ENCODE measurements around the gene MRGPRX2.

MRGPRX2 gene

GRCh38 chr11:19060629-19061028 is at the start of gene MRGPRX2:
MRGPRX2 (minus strand) TSS chr11:19060717; CDS start chr11:19056402, 4,315 bp downstream.
- no peak for DNase-seq

- no peak for DNase-seq
Observed at GRCh38 chr11:19110295-19110694, 49.8 kb upstream of the MRGPRX2 start.

GRCh38 chr11:19107125-19107524 is 46.6 kb upstream of the MRGPRX2 start:
- no peak for DNase-seq

- DNase-seq = no peak
Observed at GRCh38 chr11:19105011-19105410, 44.5 kb upstream of the MRGPRX2 start.

- no peak for DNase-seq
Observed at GRCh38 chr11:19102521-19102900, 42.0 kb upstream of the MRGPRX2 start.

- peak; percentile 13 for DNase-seq
Observed at GRCh38 chr11:19101796-19102520, 41.4 kb upstream of the MRGPRX2 start.

DNA sequence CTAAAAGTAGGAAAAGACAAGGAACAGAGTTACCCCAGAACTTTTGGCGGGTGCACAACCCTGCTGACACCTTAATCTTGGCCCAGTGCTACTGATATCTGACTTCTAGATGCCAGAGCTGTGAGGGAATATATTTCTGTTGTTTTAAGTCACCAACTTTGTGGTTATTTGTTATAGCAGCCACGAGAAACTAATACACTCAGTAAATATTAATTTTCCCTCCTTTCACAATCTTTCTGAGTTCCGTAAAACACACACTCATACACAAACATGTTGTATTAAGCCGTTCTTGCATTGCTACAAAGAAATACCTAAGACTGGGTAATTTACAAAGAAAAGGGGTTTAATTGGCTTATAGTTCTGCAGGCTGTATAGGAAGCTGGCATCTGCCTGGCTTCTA is 40.4 kb upstream of the MRGPRX2 start:
- DNase-seq = no peak

GRCh38 chr11:19099093-19099492 is 38.6 kb upstream of the MRGPRX2 start:
- DNase-seq = no peak

- DNase-seq = no peak
Observed at GRCh38 chr11:19094859-19095258, 34.3 kb upstream of the MRGPRX2 start.

GRCh38 chr11:19093976-19094375 is 33.5 kb upstream of the MRGPRX2 start:
- no peak for DNase-seq

GRCh38 chr11:19092850-19093249 is 32.3 kb upstream of the MRGPRX2 start:
- DNase-seq = no peak

GRCh38 chr11:19092342-19092741 is 31.8 kb upstream of the MRGPRX2 start:
- no peak for DNase-seq

- no peak for DNase-seq
Observed at GRCh38 chr11:19091366-19091765, 30.8 kb upstream of the MRGPRX2 start.

GRCh38 chr11:19089421-19089820 is 28.9 kb upstream of the MRGPRX2 start:
- DNase-seq = no peak

- no peak for DNase-seq
Observed at GRCh38 chr11:19088791-19089190, 28.3 kb upstream of the MRGPRX2 start.

DNA sequence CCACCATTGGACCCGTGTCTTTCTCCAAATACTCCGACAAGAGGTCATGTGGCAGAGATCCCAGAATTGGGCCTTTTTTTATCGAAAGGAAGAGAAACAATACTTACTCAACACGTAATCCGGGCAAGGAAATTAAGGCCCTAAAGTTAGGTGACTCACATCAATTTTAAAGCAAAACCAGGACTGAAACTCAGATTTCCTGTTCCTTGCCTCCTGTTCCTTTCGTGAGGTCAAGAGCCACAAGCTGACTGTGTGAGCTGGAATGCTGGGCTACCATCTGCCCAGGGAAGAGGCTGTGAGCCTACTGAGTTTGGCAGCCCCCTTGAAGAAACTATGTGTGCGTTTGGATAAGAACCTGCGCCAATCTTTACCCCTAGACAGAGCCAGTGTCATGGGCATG is 27.1 kb upstream of the MRGPRX2 start:
- DNase-seq = no peak

DNA sequence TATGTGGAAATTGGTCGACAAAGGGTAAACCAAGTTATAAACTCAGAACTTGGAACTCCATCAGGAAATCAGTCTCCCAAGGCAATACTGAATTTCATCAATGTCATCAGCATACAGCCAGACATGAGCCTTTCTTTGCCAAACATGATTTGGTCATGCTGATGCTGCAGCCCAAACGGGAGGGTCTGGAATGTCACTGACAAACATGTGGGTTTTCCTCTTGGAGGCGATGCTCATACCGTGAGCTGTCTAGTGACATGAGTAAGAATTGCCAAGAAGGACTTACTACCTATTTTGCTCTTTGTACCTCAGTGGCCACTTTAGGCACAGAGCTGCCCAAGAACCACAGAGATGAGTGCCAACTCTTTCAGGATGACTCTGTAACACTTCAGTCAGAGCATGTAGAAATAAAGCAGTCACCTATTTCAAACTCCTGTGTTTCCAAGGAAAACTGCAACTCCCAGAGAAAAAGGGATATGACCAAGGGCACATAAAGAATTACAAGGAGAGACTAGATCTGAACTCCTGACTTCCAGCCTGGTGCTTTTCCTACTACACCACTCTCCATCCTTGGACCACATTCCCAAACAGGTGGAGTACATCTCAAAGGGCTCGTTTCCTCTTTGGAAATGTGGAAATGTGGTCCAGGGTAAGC is 24.3 kb upstream of the MRGPRX2 start:
- DNase-seq = no peak

- no peak for DNase-seq
Observed at GRCh38 chr11:19083166-19083565, 22.6 kb upstream of the MRGPRX2 start.

GRCh38 chr11:19080579-19080993 is 20.1 kb upstream of the MRGPRX2 start:
- DNase-seq = no peak

- no peak for DNase-seq
Observed at GRCh38 chr11:19079643-19080440, 19.3 kb upstream of the MRGPRX2 start.

GRCh38 chr11:19077965-19078364 is 17.4 kb upstream of the MRGPRX2 start:
- no peak for DNase-seq

- no peak for DNase-seq
Observed at GRCh38 chr11:19076744-19077589, 16.4 kb upstream of the MRGPRX2 start.

DNA sequence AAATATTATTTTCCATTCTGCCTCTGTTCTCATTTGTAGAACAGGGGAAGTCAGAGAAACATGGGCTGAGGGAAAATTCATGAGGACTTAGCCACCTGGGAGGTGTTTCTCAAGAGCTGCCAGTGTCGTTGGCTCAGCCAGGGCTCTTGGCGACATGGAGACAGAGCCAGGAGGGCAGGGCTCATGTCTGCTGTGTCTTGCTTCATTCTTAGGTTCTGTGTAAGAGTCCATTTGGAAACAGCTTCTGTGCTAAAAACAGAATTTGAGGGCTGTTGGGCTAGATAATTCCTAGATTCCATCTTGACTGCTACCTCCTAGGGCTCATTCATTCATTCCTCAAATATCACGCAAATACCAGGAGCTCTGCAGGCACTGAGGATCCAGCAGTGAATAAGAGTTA is 15.1 kb upstream of the MRGPRX2 start:
- no peak for DNase-seq
